ENCODE measurements around the gene POLR2E.

DNA sequence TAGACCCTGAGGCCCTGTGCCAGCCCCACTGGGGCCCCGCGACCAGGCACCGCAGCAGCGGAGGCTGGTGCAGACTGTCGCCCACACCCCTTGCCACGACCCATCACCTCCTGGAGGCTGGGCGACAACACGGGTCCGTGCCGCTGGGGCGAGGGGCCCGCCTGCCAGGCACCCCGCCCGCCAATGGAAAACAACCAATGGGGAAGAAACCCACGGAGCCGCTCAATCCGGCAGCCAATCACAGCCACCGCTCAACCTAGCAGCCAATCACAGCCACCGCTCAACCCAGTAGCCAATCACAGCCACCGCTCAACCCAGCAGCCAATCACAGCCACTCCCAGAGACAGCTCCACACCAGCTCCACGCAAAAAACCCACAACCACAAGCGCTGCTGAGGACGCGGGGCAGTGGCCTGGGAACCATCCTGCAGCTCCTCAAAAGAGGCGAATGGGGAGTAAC is 38.3 kb upstream of the POLR2E start:
- TF ChIP-seq EZH2phosphoT487 (IDR thresholded peaks at IDR 0.05; ENCODE audit: insufficient read depth, low read depth) (no peak), EZH2 (IDR thresholded peaks at IDR 0.05; ENCODE audit: insufficient read depth, poor library complexity, severe bottlenecking) (no peak)
